Body of pancreas (tissue), 4 donors: ENCODE data around the gene ENG.

ENCODE experiments used
- POLR2A ChIP-seq, 3 donors: fragments of 450-650 bp; IDR thresholded peaks; one replicate each; pipeline ENCODE4 v1.6.1; 2016; ENCODE audit warnings: antibody characterized with exemption in 3 of 3, mild to moderate bottlenecking in 2 of 3
- TF ChIP-seq, protein P1 (sequence below), 7 experiments: fragments of 450-650 bp in 4 of 7; fragments of 200-600 bp in 3 of 7; sonication (generic) in 3 of 7; IDR thresholded peaks; one replicate each; pipeline ENCODE4 v1.5.1; 2016 to 2019; ENCODE audit warnings: antibody characterized with exemption in 7 of 7

DNA sequence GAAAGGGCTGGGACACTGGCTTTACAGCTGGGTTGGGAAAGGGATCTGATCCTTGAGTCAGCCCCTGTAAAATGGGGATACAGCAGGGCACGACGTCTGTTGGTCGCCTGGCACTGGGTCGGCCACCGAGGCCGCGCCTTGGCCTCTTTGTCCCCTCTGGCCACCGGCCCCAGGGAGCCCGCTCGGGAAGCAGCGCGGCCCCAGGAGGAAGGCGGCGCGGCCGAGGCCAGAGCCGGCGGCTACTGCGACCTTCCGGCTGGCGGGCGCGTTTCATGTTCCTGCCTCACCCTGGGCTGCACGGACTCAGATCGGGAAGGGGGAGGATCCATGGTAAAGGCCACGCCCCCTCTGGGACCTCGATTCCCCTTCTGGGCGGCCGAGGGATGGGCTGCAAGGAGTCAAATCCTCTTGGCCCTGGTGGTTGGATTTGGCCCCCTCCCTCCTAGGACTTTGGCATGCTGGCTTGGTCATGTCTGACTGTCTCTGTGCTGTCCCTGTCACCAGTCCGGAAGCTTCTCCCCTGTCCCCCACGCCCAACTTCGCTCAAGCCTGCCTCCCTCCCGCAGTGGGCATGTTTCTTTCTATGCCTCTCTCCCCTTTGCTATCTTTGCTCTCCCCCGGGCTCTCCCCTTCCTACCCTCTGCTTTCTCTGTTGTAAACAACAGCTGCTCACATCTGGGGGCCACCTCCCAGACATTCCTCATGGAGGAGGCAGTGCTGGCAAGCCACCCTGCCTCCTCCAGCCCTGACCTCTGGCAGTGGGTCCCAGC, 26.0 kb downstream of the ENG start:
- peak; percentile 33 to 65 (median 64) for TF ChIP-seq POLR2A (IDR thresholded peaks at IDR 0.05)
- TF ChIP-seq, protein P1, sequence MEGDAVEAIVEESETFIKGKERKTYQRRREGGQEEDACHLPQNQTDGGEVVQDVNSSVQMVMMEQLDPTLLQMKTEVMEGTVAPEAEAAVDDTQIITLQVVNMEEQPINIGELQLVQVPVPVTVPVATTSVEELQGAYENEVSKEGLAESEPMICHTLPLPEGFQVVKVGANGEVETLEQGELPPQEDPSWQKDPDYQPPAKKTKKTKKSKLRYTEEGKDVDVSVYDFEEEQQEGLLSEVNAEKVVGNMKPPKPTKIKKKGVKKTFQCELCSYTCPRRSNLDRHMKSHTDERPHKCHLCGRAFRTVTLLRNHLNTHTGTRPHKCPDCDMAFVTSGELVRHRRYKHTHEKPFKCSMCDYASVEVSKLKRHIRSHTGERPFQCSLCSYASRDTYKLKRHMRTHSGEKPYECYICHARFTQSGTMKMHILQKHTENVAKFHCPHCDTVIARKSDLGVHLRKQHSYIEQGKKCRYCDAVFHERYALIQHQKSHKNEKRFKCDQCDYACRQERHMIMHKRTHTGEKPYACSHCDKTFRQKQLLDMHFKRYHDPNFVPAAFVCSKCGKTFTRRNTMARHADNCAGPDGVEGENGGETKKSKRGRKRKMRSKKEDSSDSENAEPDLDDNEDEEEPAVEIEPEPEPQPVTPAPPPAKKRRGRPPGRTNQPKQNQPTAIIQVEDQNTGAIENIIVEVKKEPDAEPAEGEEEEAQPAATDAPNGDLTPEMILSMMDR (IDR thresholded peaks at IDR 0.05) = peak in 2 of 7 experiments; percentile 16 to 24
